Suppressor macrophage treated with lipopolysaccharide for 4 hours (primary cell): ENCODE data around the gene MAGED2.
"Not testable (repeated sequence)": the region's sequence is repeated elsewhere in the genome, so short reads cannot be mapped to it uniquely, and the experiment has no call there.

Source experiments
- DNase-seq: peaks from one replicate; pipeline ENCODE4 v3.0.0-alpha.2; 2020

MAGED2 gene

GRCh38 chrX:54819201-54819600 lies 11.7 kb downstream of the MAGED2 start:
- DNase-seq: no peak

GRCh38 chrX:54820737-54821136 lies 13.2 kb downstream of the MAGED2 start:
- no peak for DNase-seq

GRCh38 chrX:54821310-54821709 lies 13.8 kb downstream of the MAGED2 start:
- DNase-seq: no peak

- DNase-seq: no peak
These were observed 16.6 kb downstream of the MAGED2 start for GRCh38 chrX:54824195-54824594.

GRCh38 chrX:54824722-54825121 lies 17.2 kb downstream of the MAGED2 start:
- no peak for DNase-seq

GRCh38 chrX:54825716-54826438 lies 18.3 kb downstream of the MAGED2 start:
- DNase-seq: no peak

- no peak for DNase-seq
These were observed 19.1 kb downstream of the MAGED2 start for GRCh38 chrX:54826598-54826997.

- DNase-seq: no peak
These were observed 31.0 kb downstream of the MAGED2 start for GRCh38 chrX:54838583-54838982.

- not testable (repeated sequence) for DNase-seq
These were observed 33.8 kb downstream of the MAGED2 start for GRCh38 chrX:54841184-54841874.

GRCh38 chrX:54842607-54843006 lies 35.1 kb downstream of the MAGED2 start:
- no peak for DNase-seq

GRCh38 chrX:54843050-54843449 lies 35.5 kb downstream of the MAGED2 start:
- DNase-seq: no peak

- not testable (repeated sequence) for DNase-seq
These were observed 40.2 kb downstream of the MAGED2 start for GRCh38 chrX:54847700-54848099.

GRCh38 chrX:54865208-54865607 lies 57.7 kb downstream of the MAGED2 start:
- DNase-seq: no peak
